ENCODE measurements around the gene THAP3.

The THAP3 gene, protein sequence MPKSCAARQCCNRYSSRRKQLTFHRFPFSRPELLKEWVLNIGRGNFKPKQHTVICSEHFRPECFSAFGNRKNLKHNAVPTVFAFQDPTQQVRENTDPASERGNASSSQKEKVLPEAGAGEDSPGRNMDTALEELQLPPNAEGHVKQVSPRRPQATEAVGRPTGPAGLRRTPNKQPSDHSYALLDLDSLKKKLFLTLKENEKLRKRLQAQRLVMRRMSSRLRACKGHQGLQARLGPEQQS

GRCh38 chr1:6624710-6625583, at the start of gene THAP3:
Gene THAP3, plus strand, starts transcription at chr1:6624868. Its CDS starts 351 bp downstream, at chr1:6625219.
- Mint-ChIP-seq H3K36me3 (peaks cover 8% of the 10 kb centered on the region), H3K9me3 (no peaks in the 10 kb centered on the region), H3K27me3 (no peaks in the 10 kb centered on the region)

GRCh38 chr1:6577831-6578525, 46.7 kb upstream of the THAP3 start:
- Mint-ChIP-seq H3K4me1 (peaks cover 36% of the 10 kb centered on the region), H3K9me3 (no peaks in the 10 kb centered on the region), H3K27ac (no peak overlapping the region), H3K4me3 (no peak overlapping the region), H3K36me3 (no peaks in the 10 kb centered on the region), H3K27me3 (no peaks in the 10 kb centered on the region)

More at GRCh38 chr1:6624710-6625583, at the start of gene THAP3:
- H3K4me1 Mint-ChIP-seq = peaks cover 35% of the 10 kb centered on the region
- peak within 1 kb of the TSS; percentile 93 for H3K27ac Mint-ChIP-seq
- peak within 1 kb of the TSS; percentile 94 for H3K4me3 Mint-ChIP-seq

GRCh38 chr1:6578624-6579373, 45.9 kb upstream of the THAP3 start:
- H3K4me1 Mint-ChIP-seq = peaks cover 36% of the 10 kb centered on the region
- peak overlapping the region; percentile 95 for H3K4me3 Mint-ChIP-seq
- no peaks in the 10 kb centered on the region for H3K36me3 Mint-ChIP-seq
- no peaks in the 10 kb centered on the region for H3K27me3 Mint-ChIP-seq
- H3K9me3 Mint-ChIP-seq = no peaks in the 10 kb centered on the region
- H3K27ac Mint-ChIP-seq = no peak overlapping the region

GRCh38 chr1:6579374-6580118, 45.1 kb upstream of the THAP3 start, which contains the start of gene ZBTB48:
Gene ZBTB48, plus strand, starts transcription at chr1:6579994. Its CDS starts 616 bp downstream, at chr1:6580610.
- peak within 1 kb of the TSS; percentile 95 for H3K4me3 Mint-ChIP-seq
- peak within 1 kb of the TSS; percentile 98 for H3K27ac Mint-ChIP-seq
- H3K4me1 Mint-ChIP-seq = peaks cover 39% of the 10 kb centered on the region
- H3K36me3 Mint-ChIP-seq = no peaks in the 10 kb centered on the region
- no peaks in the 10 kb centered on the region for H3K27me3 Mint-ChIP-seq
- H3K9me3 Mint-ChIP-seq = no peaks in the 10 kb centered on the region

GRCh38 chr1:6580119-6580592, 44.5 kb upstream of the THAP3 start:
- Mint-ChIP-seq H3K4me3 (peak overlapping the region; percentile 95), H3K9me3 (no peaks in the 10 kb centered on the region), H3K27me3 (no peaks in the 10 kb centered on the region), H3K4me1 (peaks cover 46% of the 10 kb centered on the region), H3K27ac (peak overlapping the region; percentile 98), H3K36me3 (no peaks in the 10 kb centered on the region)

- Mint-ChIP-seq H3K4me3 (peak overlapping the region; percentile 95), H3K4me1 (peaks cover 47% of the 10 kb centered on the region), H3K27me3 (no peaks in the 10 kb centered on the region), H3K27ac (peak overlapping the region; percentile 76), H3K9me3 (no peaks in the 10 kb centered on the region), H3K36me3 (no peaks in the 10 kb centered on the region)
Measured at GRCh38 chr1:6580593-6581409, 43.9 kb upstream of the THAP3 start.

DNA sequence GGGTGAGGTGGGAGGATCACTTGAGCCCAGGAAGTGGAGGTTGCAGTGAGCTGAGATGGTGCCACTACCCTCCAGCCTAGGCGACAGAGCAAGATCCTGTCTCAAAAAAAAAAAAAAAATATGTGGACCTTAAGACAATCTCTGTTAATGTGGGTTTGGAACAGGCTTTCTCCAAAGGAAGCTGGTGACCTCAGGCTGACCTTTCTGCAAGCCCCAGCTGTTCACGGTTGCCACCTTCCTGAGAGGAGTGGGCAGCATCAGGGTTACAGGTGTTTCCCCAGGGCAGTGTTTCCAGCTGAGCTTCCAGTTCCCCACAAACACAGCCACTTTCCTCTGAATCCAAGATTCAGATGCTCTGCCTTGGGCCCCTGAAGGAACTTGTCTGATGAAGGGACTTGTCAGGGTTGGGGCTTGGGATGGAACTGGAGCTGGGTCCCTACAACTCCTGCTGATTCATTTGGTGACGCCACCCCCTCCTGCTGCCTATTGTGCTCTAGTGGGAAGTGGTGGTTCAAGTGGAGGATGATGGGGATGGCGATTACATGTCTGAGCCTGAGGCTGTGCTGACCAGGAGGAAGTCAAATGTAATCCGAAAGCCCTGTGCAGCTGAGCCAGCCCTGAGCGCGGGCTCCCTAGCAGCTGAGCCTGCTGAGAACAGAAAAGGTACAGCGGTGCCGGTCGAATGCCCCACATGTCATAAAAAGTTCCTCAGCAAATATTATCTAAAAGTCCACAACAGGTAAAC, 42.9 kb upstream of the THAP3 start:
- Mint-ChIP-seq H3K27me3 (no peaks in the 10 kb centered on the region), H3K9me3 (no peaks in the 10 kb centered on the region), H3K4me3 (peak overlapping the region; percentile 95), H3K27ac (peak overlapping the region; percentile 52), H3K4me1 (peaks cover 51% of the 10 kb centered on the region), H3K36me3 (no peaks in the 10 kb centered on the region)

- Mint-ChIP-seq H3K36me3 (no peaks in the 10 kb centered on the region), H3K9me3 (no peaks in the 10 kb centered on the region), H3K27ac (peak overlapping the region; percentile 18), H3K27me3 (no peaks in the 10 kb centered on the region), H3K4me1 (peaks cover 53% of the 10 kb centered on the region), H3K4me3 (peak overlapping the region; percentile 61)
Measured at GRCh38 chr1:6582370-6582769, 42.3 kb upstream of the THAP3 start.

- Mint-ChIP-seq H3K27ac (no peak overlapping the region), H3K36me3 (no peaks in the 10 kb centered on the region), H3K4me3 (no peak overlapping the region), H3K27me3 (no peaks in the 10 kb centered on the region), H3K9me3 (no peaks in the 10 kb centered on the region), H3K4me1 (peaks cover 53% of the 10 kb centered on the region)
Measured at GRCh38 chr1:6584126-6585080, 40.3 kb upstream of the THAP3 start.

- no peaks in the 10 kb centered on the region for H3K9me3 Mint-ChIP-seq
- no peaks in the 10 kb centered on the region for H3K36me3 Mint-ChIP-seq
- H3K4me3 Mint-ChIP-seq = no peak overlapping the region
- no peaks in the 10 kb centered on the region for H3K27me3 Mint-ChIP-seq
- H3K27ac Mint-ChIP-seq = no peak overlapping the region
- H3K4me1 Mint-ChIP-seq = peaks cover 46% of the 10 kb centered on the region
Measured at GRCh38 chr1:6585081-6585722, 39.5 kb upstream of the THAP3 start.

- Mint-ChIP-seq H3K9me3 (no peaks in the 10 kb centered on the region), H3K36me3 (no peaks in the 10 kb centered on the region), H3K27me3 (no peaks in the 10 kb centered on the region), H3K27ac (no peak overlapping the region), H3K4me3 (no peak overlapping the region), H3K4me1 (peaks cover 47% of the 10 kb centered on the region)
Measured at GRCh38 chr1:6585841-6586240, 38.8 kb upstream of the THAP3 start.

- H3K27ac Mint-ChIP-seq = no peak overlapping the region
- H3K4me1 Mint-ChIP-seq = peaks cover 47% of the 10 kb centered on the region
- no peaks in the 10 kb centered on the region for H3K9me3 Mint-ChIP-seq
- H3K4me3 Mint-ChIP-seq = no peak overlapping the region
- no peaks in the 10 kb centered on the region for H3K36me3 Mint-ChIP-seq
- H3K27me3 Mint-ChIP-seq = no peaks in the 10 kb centered on the region
Measured at GRCh38 chr1:6586404-6586816, 38.3 kb upstream of the THAP3 start.

Data from activated naive CD4-positive, alpha-beta T cell treated with anti-CD3 and anti-CD28 coated beads, Interleukin-2, amount 50 U/mL, for 24 hours (primary cell).